Activated CD8-positive, alpha-beta memory T cell treated with anti-CD3 and anti-CD28 coated beads, Interleukin-2, amount 50 U/mL, for 24 hours (primary cell): ENCODE data around the gene SERPINA3.

Experiments used
- DNase-seq: peaks from one replicate; pipeline ENCODE4 v3.0.0-alpha.2; 2020; ENCODE audit errors: extremely low read depth

The SERPINA3 gene

DNA sequence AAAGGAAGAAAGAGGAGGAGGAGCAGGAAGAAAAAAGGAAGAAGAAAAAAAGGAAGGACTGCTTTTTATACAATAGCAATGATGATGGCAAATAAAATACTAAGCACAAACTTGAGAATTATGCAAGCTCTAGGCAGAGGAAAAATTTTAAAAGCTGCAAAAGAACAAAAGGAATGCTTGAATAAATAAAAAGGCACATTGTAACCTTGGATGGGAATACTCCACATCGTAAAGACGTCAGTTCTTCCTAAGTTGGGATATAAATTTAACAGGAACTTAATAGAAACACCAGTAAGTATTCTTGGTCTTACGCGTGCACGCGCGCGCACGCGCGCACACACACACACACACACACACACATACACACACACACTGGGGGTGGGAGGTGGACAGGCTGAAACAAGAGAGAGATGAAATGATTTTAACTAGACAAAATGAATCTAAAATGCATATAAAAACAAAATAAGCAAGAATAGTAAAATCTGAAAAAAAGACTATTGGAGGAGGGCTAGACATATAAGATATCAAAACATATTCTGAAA is 43.0 kb downstream of the SERPINA3 start:
- DNase-seq, result no peak

DNA sequence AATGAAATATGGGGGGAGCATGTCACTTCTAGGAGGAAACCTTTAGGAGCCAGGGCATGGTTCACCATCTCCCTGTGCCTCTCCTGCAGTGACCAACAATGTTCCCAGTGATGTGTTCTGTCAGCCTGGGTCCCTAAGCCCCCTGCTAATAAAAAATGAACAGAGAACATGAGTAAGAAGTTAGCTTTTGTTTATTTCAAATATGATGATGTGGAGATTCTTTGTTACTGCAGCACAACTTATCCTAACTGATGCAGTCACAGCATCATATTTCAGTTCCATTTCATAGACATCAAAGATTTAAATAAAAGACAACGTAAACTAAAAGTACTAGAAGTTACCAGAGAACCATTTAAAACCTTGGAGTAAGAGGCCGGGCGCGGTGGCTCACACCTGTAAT is 43.9 kb downstream of the SERPINA3 start:
- no peak for DNase-seq

DNA sequence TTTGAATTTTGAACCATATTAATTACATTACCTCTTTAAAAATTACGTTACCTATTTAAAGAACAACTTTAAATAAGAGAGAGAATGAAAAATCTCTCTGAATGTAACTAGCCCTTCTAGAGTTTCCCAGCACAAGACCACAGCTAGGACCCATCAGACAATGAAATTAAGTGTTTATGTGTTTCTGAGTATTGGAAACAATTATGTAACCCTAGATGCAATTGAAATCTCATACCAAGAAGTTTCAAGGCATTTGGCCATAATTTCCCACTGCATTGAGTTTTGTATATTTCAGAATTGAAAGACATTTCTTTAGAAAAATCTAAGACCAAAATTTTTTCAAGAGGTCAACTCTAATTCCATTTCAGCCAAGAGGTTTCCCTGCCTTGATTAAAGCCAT is 47.1 kb downstream of the SERPINA3 start:
- DNase-seq, result no peak

DNA sequence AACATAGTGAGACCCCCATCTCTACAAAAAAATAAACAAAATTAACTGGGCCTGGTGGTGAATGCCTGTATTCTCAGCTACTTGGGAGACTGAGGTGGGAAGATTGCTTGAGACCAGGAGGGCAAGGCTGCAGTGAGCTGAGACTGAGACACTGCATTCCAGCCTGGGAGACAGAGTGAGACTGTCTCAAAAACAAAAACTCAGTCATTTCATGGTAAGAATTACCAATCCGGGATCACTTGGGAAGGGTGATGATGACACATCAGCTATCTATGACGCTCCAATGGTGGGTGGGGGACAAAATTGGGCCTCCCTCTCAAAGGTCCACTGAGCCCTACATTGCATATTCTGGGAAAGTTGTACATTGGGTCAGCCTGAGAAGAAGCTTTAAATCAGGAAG is 47.7 kb downstream of the SERPINA3 start:
- no peak for DNase-seq

DNA sequence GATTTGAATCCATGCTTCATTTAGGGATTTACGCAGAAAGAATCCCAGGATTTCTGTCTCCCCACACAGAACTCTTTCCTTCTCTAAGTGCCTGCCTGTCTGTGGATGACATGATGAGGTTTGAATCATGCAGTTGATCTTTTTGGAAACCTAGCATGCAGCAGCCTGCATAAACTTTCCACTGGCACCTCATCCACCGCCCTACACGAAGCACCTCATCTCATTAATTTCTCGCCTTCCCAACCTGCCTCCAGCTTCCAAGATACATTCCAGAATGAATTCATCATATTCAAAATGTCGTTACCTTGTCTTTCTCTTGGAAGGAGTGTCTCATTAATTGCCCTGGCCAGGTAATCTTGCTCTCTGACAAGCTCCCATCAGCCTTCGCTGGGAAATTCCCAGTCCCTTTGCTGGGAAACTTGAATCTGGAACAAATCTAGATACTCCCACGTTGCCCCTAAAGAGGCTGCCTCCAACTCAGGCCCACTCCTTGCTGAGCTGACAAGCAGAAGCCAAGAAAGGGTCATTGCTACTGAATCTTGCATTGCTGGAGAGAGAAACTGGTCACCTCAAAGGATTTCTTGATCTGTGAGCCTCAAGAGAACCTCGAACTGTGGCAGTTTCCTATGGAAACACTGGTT is 48.2 kb downstream of the SERPINA3 start:
- DNase-seq, result no peak

DNA sequence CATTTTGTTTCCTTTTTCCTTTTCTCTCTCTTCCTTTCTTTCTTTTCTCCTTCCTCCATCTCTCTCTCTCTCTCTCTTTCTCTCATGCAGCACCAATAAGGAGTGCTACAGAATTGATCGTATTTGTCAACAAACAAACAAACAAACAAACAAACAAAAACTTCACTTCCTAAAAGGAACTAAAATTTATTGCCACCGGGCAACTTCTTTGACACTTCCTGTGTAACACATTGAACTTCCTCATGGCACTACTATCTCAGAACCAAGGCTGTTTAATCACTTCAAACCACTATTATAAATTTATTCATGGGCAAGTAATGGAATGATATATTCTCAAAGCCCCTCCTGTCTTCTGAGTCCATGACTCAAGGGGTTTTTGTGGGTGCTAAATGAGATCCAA is 51.3 kb downstream of the SERPINA3 start:
- DNase-seq, result no peak

DNA sequence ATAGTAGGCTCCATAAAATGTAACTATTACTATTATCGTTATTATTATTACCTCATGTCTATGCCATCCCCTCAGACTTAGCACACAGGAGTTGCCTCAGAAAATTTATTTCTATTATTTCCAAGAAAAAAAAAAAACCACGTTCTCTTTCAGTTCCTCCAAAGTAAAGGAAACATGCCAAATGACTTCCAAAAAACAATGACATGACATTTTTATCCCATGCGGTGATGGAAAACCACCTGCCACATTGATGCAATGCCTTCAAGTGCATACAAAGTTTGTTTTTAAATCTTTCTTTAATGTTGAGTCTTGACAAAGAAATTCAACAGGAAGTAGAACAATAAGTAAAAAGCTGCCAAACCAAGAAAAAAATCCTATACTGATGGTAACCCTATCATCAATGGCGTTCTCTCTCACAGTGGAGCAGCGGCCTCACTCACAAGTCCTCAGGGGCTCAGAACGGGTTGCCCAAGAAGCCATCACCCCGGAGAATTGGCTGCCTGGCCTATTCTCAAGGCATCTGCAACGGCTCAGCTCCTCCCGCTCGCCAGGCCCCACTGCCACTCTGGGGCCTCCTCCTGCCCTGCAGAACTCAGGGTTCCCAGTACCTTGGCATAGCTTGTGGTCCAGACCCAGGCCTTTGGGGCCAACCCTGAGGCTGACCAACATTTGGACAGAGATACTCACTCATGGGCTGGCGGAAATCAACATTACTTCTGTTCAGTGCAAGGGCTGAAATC is 51.9 kb downstream of the SERPINA3 start:
- no peak for DNase-seq

DNA sequence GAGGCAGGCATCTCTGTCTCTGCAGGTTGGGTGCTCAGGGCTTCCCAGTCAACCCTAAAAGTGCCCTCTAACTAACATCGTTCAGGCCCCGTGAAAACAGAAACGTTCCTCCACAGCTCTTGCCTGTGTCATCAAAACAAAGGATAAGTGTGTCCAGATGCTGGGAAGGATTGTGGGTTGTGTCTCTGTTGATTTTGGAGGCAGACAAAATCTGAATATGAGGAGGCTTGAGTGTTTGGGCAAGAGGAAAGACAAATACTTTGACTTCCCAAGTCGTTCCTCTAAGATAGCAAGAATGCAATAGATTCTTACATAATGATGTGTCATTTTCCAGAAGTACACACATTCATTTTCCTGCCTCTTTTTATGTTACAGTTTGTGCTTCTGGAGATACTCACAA is 52.9 kb downstream of the SERPINA3 start:
- DNase-seq, result no peak

DNA sequence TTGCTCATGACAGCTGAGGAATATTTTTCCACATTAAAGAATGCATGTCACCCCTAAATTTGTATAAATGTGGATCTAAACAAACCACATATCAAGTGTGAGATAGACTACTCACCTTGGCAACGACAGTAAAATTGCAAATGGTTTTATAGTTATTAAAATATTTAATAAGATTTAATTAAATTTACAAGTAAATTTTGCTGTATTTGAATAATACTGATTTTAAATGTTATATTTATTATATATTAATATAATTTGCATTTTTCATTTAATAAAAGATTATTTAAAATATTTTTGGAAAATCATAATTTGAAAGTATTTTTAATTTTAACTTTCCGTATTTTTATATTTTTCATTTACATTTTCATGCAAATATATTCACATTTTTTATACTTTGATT is 53.4 kb downstream of the SERPINA3 start:
- no peak for DNase-seq

DNA sequence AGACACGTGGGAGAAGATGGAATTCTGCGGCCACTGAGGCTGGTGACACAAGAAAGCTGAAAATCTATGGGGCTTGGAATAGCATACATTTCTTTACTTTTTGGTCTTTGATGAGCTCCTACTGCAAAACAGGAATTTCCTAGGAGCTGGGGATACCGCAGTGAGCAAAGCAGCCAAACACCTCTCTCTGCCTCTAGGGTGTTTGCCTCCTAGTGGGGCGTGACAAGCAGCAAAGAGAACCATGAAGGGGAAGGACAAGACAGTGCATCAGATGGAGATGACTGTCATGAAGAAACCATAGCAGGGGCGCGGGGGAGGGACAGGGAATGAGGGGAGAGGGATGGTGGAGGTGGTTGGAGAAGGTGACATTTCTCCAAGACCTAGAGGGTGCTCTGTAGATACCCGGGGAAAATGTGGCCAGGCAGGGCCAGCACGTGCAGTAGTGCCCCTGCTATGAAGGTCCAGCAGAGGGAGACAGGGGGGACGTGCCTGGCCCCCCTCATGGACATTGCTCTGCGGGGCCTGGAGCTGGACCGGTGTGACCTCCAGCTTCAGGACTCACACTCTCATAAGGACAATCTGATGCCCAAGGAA is 58.6 kb downstream of the SERPINA3 start:
- DNase-seq, result no peak

DNA sequence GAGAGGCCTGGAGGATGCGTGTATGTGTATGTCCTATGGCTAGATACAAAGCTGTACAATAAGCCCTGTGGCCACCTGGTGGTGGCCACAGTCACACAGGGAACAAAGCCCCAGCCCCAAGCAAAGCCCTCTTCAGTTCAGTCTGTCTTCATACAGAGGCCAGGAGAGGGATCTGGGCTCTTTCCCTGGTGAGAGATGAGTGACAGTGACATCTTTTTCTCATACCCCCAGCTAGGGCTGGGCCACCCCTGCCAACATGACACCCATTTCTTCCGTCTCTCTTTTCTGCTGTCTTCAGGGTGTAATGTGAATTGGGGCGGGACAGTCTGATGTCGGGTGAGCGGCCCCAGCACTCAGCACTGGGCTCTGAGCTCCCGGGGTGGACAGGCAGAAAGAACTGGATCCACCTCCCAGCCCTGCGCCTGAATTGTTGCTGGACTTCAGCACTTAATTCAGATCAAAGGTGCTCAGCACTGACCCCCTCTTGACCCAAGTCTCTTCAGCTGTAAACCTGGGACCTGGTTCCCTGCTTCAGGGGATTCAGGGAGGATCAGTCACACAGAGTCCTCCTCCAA is 59.8 kb downstream of the SERPINA3 start:
- no peak for DNase-seq

DNA sequence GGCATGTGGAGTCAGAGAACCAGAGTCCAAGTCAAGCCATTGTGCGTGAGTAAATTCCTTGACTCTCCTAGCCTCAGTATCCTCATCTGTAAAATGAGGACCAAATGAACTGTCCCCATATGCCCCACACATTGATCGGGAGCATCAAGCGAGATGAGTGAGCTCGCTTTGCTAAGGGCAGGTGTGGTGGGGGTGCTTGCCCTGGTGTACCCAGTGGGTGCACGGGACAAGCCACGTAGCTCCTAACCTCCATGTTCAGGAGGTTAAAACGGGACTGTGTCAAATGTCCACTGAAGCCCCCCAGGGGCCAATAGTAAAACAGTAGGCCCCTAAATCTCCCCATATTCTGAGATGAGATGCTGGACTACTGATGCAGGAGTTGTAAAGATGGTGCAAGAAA is 60.9 kb downstream of the SERPINA3 start:
- no peak for DNase-seq
